IPS DF 4.7 (cell line): ENCODE measurements around the gene SNAP25.

ENCODE experiments used
- DNase-seq: peaks from one replicate; pipeline ENCODE4 v3.0.0-alpha.2; 2013; ENCODE audit warnings: low spot score; ENCODE audit errors: extremely low read depth

Gene SNAP25

GRCh38 chr20:10303852-10304251 lies 85.2 kb downstream of the SNAP25 start:
- DNase-seq: no peak

- no peak for DNase-seq
Measured at GRCh38 chr20:10304471-10305046, 85.9 kb downstream of the SNAP25 start.

GRCh38 chr20:10306440-10307358 lies 88.1 kb downstream of the SNAP25 start:
- no peak for DNase-seq

DNA sequence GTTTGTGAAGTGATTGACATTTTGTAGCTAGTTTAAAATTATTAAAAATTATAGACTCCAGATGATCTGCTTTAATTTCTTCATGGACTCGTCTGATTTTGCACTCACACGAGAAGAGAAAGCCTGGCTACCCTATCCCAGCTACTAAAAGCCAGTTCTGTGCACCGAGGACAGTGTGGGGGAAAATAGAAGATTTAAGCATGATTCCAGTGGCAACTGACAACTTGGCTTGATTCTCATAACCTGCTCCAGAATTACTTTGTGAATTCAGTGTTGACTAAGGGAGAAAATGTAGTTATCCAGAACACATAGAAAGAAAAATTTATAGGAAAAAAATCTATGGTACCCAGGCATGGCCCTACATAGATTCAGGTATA lies 88.7 kb downstream of the SNAP25 start:
- DNase-seq: no peak

DNA sequence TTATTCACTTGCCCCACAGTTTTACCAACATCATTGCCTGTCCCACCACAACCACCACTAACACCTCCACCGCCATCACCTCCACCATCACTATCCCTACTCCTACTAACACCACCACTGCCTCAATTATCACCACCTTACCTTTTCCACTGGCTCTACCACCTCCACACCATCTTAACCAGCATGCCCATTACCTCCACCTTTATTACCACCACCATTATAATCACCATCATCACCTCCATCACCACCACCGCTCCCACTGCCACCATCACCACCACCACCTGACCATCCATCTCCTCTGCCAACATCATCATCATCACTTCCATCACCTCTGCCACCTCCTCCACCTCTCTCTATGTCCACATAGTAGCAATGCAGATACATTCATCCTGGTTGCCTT lies 90.0 kb downstream of the SNAP25 start:
- no peak for DNase-seq

DNA sequence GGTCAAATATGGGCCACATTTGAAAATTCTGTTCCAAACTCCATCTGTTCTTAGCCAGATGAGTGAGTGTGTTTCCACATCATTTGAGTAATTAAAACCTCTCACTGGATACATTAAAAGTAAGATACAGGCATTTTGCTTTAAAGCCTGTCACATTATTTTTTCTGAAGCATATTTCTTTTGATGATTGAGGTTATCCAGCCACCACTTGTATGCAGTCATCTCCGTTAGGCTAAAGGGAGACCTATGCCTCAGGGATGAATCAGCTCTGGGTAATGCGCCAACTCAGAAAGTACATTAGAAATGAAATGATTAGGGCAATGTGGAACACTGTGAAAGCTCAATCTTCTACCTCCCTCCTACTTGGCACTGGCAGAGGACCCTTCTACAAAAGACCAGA lies 90.7 kb downstream of the SNAP25 start:
- no peak for DNase-seq

GRCh38 chr20:10312111-10312510 lies 93.5 kb downstream of the SNAP25 start:
- no peak for DNase-seq

DNA sequence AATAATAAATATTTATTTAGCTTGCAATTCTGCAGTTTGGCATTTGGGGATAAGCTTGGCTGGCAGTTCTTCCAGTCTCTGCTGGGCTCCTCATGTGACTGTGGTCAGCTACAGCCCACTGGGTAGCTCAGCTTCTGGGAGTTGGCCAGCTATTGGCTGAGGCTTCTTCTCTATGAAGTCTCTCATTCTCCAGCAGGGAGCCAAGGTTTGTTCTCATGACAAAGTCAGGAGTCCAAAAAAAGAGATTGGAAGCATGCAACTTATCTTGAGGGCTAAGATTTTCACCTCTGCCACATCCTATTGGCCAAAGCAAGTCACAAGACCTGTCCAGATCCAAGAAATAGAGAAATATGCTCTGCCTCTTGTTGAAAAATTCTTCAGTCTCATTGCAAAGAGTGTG lies 94.6 kb downstream of the SNAP25 start:
- no peak for DNase-seq

- no peak for DNase-seq
Measured at GRCh38 chr20:10313701-10314100, 95.1 kb downstream of the SNAP25 start.

- DNase-seq: no peak
Measured at GRCh38 chr20:10314198-10314597, 95.6 kb downstream of the SNAP25 start.

DNA sequence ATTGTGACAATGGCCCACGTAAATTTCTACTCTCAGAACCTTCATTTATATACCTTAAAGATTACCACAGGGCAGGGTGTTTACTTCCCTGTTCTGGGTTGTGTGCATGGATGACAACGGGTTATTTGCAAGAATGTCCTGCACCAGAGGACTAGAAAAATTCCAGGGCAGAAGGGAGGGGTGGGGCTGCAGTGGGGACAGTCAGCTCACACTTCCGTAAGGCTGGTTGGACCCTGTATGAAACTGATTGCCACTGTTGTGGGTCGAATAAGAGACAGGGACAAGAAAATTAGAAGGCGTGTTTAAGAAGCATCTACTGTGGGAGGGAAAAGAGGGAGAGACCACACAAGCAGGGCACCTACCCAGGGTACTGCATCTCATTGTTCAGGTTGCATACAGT lies 96.5 kb downstream of the SNAP25 start:
- no peak for DNase-seq

DNA sequence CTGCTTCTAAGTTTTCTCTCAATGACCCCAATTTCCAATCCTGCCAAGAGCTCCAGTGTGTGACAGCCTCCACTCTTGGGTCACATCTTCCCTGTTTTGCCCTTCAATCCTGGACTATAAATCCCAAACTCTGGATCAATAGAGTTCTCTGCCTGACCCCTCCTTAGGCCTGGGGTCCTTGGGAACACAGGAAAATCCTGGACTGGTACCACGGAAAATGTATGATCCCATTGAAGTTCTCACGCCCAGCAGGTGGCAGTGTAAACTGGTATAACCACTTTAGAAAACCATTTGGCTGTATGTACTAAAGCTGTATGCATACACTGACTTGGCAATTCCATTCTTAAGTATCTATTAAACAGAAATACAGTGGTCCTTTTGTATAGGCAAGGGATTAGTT lies 98.0 kb downstream of the SNAP25 start:
- DNase-seq: no peak

DNA sequence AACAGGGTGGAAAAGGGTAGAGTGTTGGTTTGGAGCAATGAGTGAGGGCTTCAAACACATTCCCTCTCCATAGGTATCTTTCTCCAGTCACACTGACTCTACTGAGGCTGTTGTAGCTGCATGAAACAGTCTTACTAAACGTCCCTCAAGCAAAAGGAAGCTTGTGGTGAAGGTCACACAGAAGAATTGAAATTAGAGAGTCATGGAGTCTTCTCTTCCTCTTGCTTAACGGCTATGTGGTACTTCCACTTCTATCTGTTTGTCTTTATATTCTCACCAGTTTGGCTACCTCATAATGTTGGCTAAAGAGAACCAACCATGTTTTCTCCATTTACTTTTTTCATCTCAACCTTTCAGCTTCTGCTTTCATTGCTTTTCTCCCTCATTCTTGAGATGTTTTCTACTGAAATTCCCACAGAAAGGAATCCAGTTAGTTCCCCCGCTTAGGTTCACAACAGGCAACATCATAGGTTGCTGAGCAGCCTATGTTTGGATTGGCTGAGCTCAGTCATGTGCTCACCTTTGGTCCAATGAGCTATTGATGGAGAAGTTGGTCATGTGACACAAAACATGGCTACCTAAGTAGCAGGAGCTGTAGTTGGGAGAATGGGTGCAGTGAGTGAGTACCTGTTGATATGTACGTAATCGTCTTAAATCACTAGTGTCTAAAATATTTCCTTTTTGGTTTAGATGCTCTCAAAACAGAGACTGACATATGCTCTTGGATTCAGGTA lies 99.8 kb downstream of the SNAP25 start:
- no peak for DNase-seq

- DNase-seq: no peak
Measured at GRCh38 chr20:10319855-10320254, 101.2 kb downstream of the SNAP25 start.

DNA sequence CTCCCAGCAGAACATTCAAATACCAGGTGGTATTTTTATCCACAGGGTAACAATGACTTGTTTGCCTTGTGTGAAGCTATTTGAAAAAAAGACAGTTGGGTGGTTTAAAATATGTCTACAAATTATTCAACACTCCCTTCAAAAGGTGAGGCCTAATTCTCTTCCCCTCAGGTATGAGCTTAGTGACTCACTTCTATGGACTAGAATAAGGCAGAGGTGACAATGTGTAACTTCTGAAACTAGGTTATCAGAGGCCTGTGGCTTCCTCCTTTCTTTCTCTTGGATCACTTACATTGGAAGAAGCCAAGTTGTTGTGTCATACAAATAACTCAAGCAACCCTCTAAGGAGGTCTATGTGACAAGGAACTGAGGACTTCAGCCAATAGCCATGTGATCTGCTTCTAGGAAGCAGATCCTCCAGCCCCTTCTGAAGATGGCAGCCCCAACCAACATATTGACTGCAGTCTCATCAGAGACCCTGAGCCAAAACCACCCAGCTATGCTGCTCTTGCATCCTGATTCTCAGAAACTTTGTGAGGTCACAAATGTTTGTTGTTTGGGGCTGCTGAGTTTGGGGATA lies 102.6 kb downstream of the SNAP25 start:
- DNase-seq: no peak

DNA sequence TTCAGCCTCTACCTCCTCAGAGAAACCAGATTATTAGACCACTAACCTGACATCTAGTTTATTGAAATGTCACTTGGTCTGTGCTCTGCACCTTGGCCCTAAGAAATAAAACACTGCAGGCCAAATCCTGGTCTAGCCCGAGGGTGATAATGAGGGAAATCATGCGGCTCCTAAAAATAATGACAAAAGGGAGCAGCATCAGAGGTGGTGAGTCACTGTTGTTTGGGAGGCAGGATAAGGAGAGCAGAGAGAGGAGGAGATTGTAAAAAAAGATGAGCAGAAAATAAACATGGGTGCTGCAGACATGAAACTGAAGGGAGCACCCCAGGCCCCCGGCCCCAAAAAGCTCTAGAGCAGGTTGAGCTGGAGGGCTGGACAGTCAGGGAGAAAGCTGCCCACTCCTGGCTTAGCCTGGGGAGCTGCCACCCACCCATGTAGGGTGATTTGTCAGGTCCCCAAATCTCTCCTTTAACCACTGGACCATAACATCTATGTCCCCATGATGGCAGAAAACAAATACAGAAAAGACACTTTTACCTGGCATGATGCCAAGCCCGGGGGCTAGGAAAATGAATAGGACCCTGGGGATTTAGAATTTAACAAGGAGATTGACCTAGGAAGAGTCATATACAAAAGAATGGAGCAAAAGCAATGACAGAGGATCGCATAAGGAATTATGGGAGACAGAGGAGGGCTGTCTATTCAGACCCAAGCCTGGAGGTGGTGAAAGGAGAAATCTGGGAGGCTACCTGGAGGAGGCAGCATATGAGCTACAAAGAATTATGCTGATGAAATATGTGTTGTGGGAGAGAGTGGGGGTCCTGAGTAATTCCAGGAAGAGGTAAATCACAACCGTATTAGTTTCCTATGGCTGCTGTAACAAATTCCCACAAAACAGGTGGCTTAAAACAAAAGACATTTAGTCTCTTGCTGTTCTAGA lies 103.7 kb downstream of the SNAP25 start:
- DNase-seq: no peak

- no peak for DNase-seq
Measured at GRCh38 chr20:10323729-10324128, 105.1 kb downstream of the SNAP25 start.

- no peak for DNase-seq
Measured at GRCh38 chr20:10324198-10324847, 105.7 kb downstream of the SNAP25 start.

- no peak for DNase-seq
Measured at GRCh38 chr20:10328897-10329255, 110.2 kb downstream of the SNAP25 start.

- no peak for DNase-seq
Measured at GRCh38 chr20:10329387-10330005, 110.9 kb downstream of the SNAP25 start.
